ENCODE data around the gene SERP2. TPM values are rescaled to one million over a fixed set of nuclear protein-coding genes. Genes with fewer than 3 reads are reported as not detected.

Gene SERP2
- total RNA-seq, 2 experiments from 2014 or later = 0.38 to 0.64 TPM

- H3K27me3 Mint-ChIP-seq (ENCODE audit: low read depth) = peaks cover 7% of the 10 kb centered on the region
- no peak overlapping the region for H3K4me3 Mint-ChIP-seq
- DNase-seq = no peak
- H3K4me1 Mint-ChIP-seq (ENCODE audit: low read depth) = no peaks in the 10 kb centered on the region
- intact Hi-C loops (cut with micrococcal nuclease) = no loop called here
- no peak overlapping the region for H3K27ac Mint-ChIP-seq
- H3K9me3 Mint-ChIP-seq = no peaks in the 10 kb centered on the region
- H3K36me3 Mint-ChIP-seq (ENCODE audit: low read depth) = no peaks in the 10 kb centered on the region
- CTCF ChIA-PET = no interaction called here
Observed at GRCh38 chr13:44364345-44365000, 9.2 kb upstream of the SERP2 start.

- Mint-ChIP-seq H3K9me3 (no peaks in the 10 kb centered on the region), H3K27ac (no peak overlapping the region), H3K4me3 (no peak overlapping the region), H3K27me3 (ENCODE audit: low read depth) (peaks cover 7% of the 10 kb centered on the region), H3K4me1 (ENCODE audit: low read depth) (no peaks in the 10 kb centered on the region), H3K36me3 (ENCODE audit: low read depth) (no peaks in the 10 kb centered on the region)
- DNase-seq = no peak
- intact Hi-C loops (cut with micrococcal nuclease) = no loop called here
- CTCF ChIA-PET = no interaction called here
Observed at GRCh38 chr13:44365008-44365407, 8.6 kb upstream of the SERP2 start.

DNA sequence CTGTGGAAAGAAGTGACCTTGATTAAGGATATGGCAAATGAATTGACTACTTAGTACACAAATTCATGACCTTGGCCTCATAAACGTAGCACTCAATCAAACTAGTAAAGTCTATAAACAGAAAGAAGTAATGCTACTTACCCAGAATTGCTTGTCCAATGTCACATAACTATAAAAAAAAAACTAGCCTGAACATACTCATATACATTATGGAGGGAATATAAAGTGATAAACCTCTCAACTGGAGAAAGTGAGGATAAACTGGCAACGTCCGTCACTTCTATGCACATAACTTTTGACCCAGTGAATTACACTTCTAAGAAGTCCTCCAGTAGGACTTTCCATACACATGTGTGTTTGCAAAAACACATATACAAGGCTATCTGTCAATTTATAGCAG lies 7.7 kb upstream of the SERP2 start:
- Mint-ChIP-seq H3K27ac (no peak overlapping the region), H3K4me1 (ENCODE audit: low read depth) (no peaks in the 10 kb centered on the region), H3K9me3 (no peaks in the 10 kb centered on the region), H3K36me3 (ENCODE audit: low read depth) (no peaks in the 10 kb centered on the region), H3K4me3 (no peak overlapping the region), H3K27me3 (ENCODE audit: low read depth) (peaks cover 10% of the 10 kb centered on the region)
- no peak for DNase-seq
- intact Hi-C loops (cut with micrococcal nuclease) = no loop called here
- CTCF ChIA-PET = no interaction called here

- Mint-ChIP-seq H3K27me3 (ENCODE audit: low read depth) (peaks cover 28% of the 10 kb centered on the region), H3K27ac (no peak overlapping the region), H3K4me1 (ENCODE audit: low read depth) (peaks cover 10% of the 10 kb centered on the region), H3K36me3 (ENCODE audit: low read depth) (no peaks in the 10 kb centered on the region), H3K4me3 (no peak overlapping the region), H3K9me3 (no peaks in the 10 kb centered on the region)
- CTCF ChIA-PET = no interaction called here
- intact Hi-C loops (cut with micrococcal nuclease) = no loop called here
- no peak for DNase-seq
Observed at GRCh38 chr13:44368062-44368591, 5.5 kb upstream of the SERP2 start.

DNA sequence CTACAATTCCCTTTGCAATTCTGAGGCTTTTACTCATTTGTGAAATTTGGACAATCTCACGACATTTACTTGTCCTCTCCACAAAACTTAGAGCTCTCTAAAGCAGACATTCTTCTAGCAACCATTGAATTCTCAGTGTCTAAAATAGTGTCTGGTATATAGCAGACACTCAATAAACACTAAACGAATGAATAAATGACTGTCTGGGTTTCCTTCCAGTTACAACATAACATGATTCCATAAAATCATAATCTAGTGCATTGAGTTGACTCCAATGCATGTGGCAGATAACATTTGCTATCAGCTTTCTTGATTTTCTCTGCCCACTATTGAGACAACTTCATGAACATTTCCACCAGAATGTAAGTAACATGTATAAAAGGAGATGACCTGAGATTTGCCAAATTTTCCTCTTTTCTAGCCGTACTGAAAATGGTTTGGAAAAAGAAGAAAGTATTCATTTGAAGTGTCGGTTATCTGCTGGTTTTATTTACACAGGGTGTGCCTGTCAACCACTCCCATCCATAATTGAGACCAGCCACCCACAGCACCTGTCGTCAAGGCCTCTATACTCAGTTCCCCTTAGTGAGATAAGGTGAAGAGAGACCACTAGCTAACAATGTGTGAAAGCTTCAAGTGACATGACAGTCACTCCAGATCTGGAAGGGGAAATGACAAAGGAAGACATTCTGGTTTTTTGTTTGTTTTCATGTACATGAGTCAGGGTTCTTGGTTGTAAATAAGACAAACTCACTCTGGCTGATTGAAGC lies 4.8 kb upstream of the SERP2 start:
- no peak for DNase-seq
- intact Hi-C loops (cut with micrococcal nuclease) = no loop called here
- Mint-ChIP-seq H3K36me3 (ENCODE audit: low read depth) (no peaks in the 10 kb centered on the region), H3K4me3 (no peak overlapping the region), H3K27ac (no peak overlapping the region), H3K9me3 (no peaks in the 10 kb centered on the region), H3K4me1 (ENCODE audit: low read depth) (peaks cover 10% of the 10 kb centered on the region), H3K27me3 (ENCODE audit: low read depth) (peaks cover 28% of the 10 kb centered on the region)
- CTCF ChIA-PET = no interaction called here

GRCh38 chr13:44371421-44371820 lies 2.2 kb upstream of the SERP2 start:
- H3K4me3 Mint-ChIP-seq = no peak overlapping the region
- H3K4me1 Mint-ChIP-seq (ENCODE audit: low read depth) = peaks cover 11% of the 10 kb centered on the region
- H3K27ac Mint-ChIP-seq = no peak overlapping the region
- intact Hi-C loops (cut with micrococcal nuclease) = no loop called here
- H3K9me3 Mint-ChIP-seq = no peaks in the 10 kb centered on the region
- CTCF ChIA-PET = no interaction called here
- H3K27me3 Mint-ChIP-seq (ENCODE audit: low read depth) = peaks cover 43% of the 10 kb centered on the region
- H3K36me3 Mint-ChIP-seq (ENCODE audit: low read depth) = no peaks in the 10 kb centered on the region
- DNase-seq = no peak

GRCh38 chr13:44373247-44373600 lies 400 bp upstream of the SERP2 start:
- Mint-ChIP-seq H3K9me3 (no peaks in the 10 kb centered on the region), H3K36me3 (ENCODE audit: low read depth) (no peaks in the 10 kb centered on the region), H3K4me3 (no peak overlapping the region), H3K4me1 (ENCODE audit: low read depth) (peaks cover 11% of the 10 kb centered on the region), H3K27ac (no peak overlapping the region), H3K27me3 (ENCODE audit: low read depth) (peaks cover 47% of the 10 kb centered on the region)
- DNase-seq = no peak
- intact Hi-C loops (cut with micrococcal nuclease) = no loop called here
- CTCF ChIA-PET = no interaction called here

DNA sequence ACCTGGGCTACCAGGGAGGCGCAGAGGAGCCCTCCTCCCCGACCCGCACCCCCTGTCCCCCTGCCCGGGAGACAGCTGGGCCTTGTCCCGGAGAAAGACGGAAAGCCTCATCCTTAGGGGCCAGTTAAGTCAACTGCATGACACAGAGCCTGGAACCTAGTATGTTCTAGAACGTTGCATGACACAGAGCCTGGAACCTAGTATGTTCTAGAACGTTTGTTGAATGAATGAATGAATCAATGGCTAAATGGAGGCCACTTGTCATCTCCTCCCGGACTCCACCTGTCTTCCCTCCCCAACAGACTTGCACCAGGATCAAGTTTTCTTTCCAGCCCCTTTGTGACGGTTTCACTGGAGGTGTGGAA lies 706 bp downstream of the SERP2 start:
- Mint-ChIP-seq H3K36me3 (ENCODE audit: low read depth) (no peaks in the 10 kb centered on the region), H3K9me3 (no peaks in the 10 kb centered on the region), H3K4me3 (peak overlapping the region; percentile 17), H3K4me1 (ENCODE audit: low read depth) (peaks cover 11% of the 10 kb centered on the region), H3K27me3 (ENCODE audit: low read depth) (peaks cover 41% of the 10 kb centered on the region), H3K27ac (no peak overlapping the region)
- intact Hi-C loops (cut with micrococcal nuclease) = no loop called here
- CTCF ChIA-PET = no interaction called here
- DNase-seq = no peak

- no peak overlapping the region for H3K27ac Mint-ChIP-seq
- H3K36me3 Mint-ChIP-seq (ENCODE audit: low read depth) = no peaks in the 10 kb centered on the region
- H3K4me3 Mint-ChIP-seq = no peak overlapping the region
- peaks cover 2% of the 10 kb centered on the region for H3K4me1 Mint-ChIP-seq (ENCODE audit: low read depth)
- peaks cover 19% of the 10 kb centered on the region for H3K27me3 Mint-ChIP-seq (ENCODE audit: low read depth)
- H3K9me3 Mint-ChIP-seq = no peaks in the 10 kb centered on the region
- intact Hi-C loops (cut with micrococcal nuclease) = no loop called here
- DNase-seq = no peak
- CTCF ChIA-PET = no interaction called here
Observed at GRCh38 chr13:44378277-44378676, 4.7 kb downstream of the SERP2 start.

GRCh38 chr13:44379885-44380284 lies 6.3 kb downstream of the SERP2 start:
- no peak overlapping the region for H3K4me3 Mint-ChIP-seq
- intact Hi-C loops (cut with micrococcal nuclease) = no loop called here
- no peaks in the 10 kb centered on the region for H3K9me3 Mint-ChIP-seq
- no peak overlapping the region for H3K27ac Mint-ChIP-seq
- no peaks in the 10 kb centered on the region for H3K36me3 Mint-ChIP-seq (ENCODE audit: low read depth)
- CTCF ChIA-PET = no interaction called here
- peaks cover 12% of the 10 kb centered on the region for H3K27me3 Mint-ChIP-seq (ENCODE audit: low read depth)
- H3K4me1 Mint-ChIP-seq (ENCODE audit: low read depth) = no peaks in the 10 kb centered on the region
- no peak for DNase-seq

GRCh38 chr13:44380404-44381165 lies 7.0 kb downstream of the SERP2 start:
- Mint-ChIP-seq H3K4me3 (no peak overlapping the region), H3K4me1 (ENCODE audit: low read depth) (no peaks in the 10 kb centered on the region), H3K9me3 (no peaks in the 10 kb centered on the region), H3K27me3 (ENCODE audit: low read depth) (peaks cover 6% of the 10 kb centered on the region), H3K27ac (no peak overlapping the region), H3K36me3 (ENCODE audit: low read depth) (no peaks in the 10 kb centered on the region)
- intact Hi-C loops (cut with micrococcal nuclease) = no loop called here
- no peak for DNase-seq
- CTCF ChIA-PET = no interaction called here

DNA sequence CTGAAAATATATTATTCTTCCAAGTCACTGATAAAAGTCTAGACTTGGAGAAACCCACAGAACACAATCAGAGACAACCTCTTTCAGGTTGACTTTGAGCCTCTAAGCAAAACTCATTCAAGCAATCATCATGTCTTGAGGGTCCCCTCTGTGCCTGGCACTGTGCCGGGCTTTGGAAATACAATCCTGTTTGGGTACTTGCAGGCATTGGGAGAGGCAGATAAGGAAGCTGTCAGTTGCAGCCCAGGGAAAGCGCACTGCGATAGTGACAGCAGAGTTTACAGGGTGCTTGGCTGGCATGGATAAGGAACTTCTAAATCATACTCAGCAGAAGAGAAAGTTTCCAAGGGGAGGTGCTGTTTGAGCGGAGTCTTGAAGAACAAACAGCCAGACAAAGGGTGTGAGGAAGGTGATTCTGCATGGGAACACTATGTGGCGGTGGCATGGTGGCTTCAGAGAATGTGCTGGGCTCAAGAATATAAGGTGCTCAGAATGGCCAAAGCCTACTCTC lies 9.1 kb downstream of the SERP2 start:
- DNase-seq = no peak
- no peaks in the 10 kb centered on the region for H3K36me3 Mint-ChIP-seq (ENCODE audit: low read depth)
- no peak overlapping the region for H3K27ac Mint-ChIP-seq
- intact Hi-C loops (cut with micrococcal nuclease) = no loop called here
- no peak overlapping the region for H3K4me3 Mint-ChIP-seq
- CTCF ChIA-PET = no interaction called here
- no peaks in the 10 kb centered on the region for H3K9me3 Mint-ChIP-seq
- no peaks in the 10 kb centered on the region for H3K4me1 Mint-ChIP-seq (ENCODE audit: low read depth)
- H3K27me3 Mint-ChIP-seq (ENCODE audit: low read depth) = no peaks in the 10 kb centered on the region

Data from activated naive CD4-positive, alpha-beta T cell treated with anti-CD3 and anti-CD28 coated beads for 36 hours (primary cell).